ENCODE measurements around the gene KIF25.

DNA sequence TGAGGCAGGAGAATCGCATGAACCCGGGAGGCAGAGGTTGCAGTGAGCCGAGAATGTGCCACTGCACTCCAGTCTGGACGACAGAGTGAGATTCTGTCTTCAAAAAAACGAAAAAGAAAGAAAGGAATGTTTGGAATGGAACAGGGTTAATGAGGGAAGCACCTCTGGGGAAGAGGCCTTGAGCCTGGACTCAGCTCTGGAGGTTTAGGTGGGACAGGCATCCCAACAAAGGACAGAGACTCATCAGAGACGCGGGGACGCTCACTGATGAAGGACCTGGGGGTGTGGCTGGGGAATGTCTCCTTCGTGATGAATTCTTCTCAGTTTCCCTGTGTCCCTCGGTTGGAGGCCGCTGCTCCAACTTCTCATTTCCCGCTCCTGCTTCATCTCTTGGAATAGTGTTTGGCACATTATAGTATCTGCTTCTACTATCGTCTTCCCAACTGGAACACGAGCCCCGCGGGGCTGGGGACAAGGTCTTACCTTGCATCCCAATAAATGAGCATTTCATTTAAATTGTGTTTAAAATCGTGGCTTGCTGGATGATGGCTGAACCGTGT, 27.6 kb downstream of the KIF25 start:
- no peak for TF ChIP-seq POLR2A (IDR thresholded peaks at IDR 0.05)
- TF ChIP-seq, protein P1, sequence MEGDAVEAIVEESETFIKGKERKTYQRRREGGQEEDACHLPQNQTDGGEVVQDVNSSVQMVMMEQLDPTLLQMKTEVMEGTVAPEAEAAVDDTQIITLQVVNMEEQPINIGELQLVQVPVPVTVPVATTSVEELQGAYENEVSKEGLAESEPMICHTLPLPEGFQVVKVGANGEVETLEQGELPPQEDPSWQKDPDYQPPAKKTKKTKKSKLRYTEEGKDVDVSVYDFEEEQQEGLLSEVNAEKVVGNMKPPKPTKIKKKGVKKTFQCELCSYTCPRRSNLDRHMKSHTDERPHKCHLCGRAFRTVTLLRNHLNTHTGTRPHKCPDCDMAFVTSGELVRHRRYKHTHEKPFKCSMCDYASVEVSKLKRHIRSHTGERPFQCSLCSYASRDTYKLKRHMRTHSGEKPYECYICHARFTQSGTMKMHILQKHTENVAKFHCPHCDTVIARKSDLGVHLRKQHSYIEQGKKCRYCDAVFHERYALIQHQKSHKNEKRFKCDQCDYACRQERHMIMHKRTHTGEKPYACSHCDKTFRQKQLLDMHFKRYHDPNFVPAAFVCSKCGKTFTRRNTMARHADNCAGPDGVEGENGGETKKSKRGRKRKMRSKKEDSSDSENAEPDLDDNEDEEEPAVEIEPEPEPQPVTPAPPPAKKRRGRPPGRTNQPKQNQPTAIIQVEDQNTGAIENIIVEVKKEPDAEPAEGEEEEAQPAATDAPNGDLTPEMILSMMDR (IDR thresholded peaks at IDR 0.05 in 4 of 5, conservative IDR thresholded peaks at IDR 0.05 in 1 of 5), result no peak

All from gastrocnemius medialis (tissue), 4 donors.